ENCODE measurements around the gene MUS81. TPM values are rescaled to one million over a fixed set of nuclear protein-coding genes. Genes with fewer than 3 reads are reported as not detected.

Gene MUS81
- total RNA-seq, 4 donors from 2014 or later = 19.9 to 41.8 (median 30.2) TPM

- TF ChIP-seq, protein P1, sequence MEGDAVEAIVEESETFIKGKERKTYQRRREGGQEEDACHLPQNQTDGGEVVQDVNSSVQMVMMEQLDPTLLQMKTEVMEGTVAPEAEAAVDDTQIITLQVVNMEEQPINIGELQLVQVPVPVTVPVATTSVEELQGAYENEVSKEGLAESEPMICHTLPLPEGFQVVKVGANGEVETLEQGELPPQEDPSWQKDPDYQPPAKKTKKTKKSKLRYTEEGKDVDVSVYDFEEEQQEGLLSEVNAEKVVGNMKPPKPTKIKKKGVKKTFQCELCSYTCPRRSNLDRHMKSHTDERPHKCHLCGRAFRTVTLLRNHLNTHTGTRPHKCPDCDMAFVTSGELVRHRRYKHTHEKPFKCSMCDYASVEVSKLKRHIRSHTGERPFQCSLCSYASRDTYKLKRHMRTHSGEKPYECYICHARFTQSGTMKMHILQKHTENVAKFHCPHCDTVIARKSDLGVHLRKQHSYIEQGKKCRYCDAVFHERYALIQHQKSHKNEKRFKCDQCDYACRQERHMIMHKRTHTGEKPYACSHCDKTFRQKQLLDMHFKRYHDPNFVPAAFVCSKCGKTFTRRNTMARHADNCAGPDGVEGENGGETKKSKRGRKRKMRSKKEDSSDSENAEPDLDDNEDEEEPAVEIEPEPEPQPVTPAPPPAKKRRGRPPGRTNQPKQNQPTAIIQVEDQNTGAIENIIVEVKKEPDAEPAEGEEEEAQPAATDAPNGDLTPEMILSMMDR (IDR thresholded peaks at IDR 0.05; ENCODE audit: low read depth) = no peak
Observed at GRCh38 chr11:65854852-65855837, 5.1 kb upstream of the MUS81 start.

GRCh38 chr11:65855927-65856363 is 4.3 kb upstream of the MUS81 start:
- TF ChIP-seq, protein P1 (IDR thresholded peaks at IDR 0.05; ENCODE audit: low read depth) = no peak

GRCh38 chr11:65856689-65857499 is 3.3 kb upstream of the MUS81 start:
- TF ChIP-seq, protein P1 (IDR thresholded peaks at IDR 0.05; ENCODE audit: low read depth) = no peak

GRCh38 chr11:65857500-65857852 is 2.8 kb upstream of the MUS81 start:
- TF ChIP-seq, protein P1 (IDR thresholded peaks at IDR 0.05; ENCODE audit: low read depth) = no peak

DNA sequence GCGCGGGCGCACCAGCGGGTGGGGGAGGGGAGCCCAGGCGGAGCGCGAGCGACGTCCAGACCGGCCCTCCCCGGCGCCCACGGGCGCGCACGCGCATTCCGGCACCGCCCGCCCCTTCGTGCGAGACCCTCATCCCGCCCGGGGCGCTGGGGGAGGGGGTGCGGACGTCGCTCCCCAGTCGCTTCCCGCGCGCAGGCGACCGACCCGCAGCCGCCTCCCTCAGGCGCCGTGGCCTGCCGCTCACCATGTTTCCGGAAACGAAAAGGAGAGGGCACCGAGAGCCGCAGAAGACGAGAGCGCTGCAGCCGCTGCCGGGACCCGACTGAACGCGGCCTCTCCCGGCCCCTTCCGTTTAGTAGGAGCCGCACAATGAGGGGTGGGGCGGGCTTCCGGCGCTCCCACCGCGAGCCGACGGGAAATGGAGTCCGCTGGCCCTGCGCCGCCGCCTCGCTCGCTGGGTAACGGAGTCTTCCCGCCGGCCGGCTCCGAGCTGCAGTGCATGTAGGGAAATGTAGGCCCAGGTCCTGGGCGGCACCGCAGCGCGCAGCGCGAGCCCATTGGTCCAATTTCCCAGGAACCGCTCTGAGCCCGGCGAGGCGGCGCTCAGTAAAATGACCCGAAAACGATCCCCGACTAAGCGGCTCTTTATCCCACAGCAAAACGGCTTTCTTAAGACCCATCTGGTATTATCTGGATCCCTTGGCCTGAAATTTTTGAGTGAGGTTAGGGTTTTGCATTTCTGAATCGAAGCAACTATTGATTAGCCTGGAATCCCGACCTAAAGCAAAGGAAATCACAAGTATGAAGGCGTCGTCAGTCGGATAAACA is 2.2 kb upstream of the MUS81 start, which contains the start of gene CFL1:
Gene CFL1 (minus strand): TSS at position 328 of the 828 bp plus-strand sequence. CDS start 81 bp downstream, at position 247.
- TF ChIP-seq, protein P1 (IDR thresholded peaks at IDR 0.05; ENCODE audit: low read depth) = no peak

- TF ChIP-seq, protein P1 (IDR thresholded peaks at IDR 0.05; ENCODE audit: low read depth) = no peak
Observed at GRCh38 chr11:65858681-65859087, 1.5 kb upstream of the MUS81 start.
